HG03139 (cell line): ENCODE measurements around the gene TRAF7.
"Not testable (repeated sequence)": the region's sequence is repeated elsewhere in the genome, so short reads cannot be mapped to it uniquely, and the experiment has no call there.

ENCODE experiments used
- ATAC-seq: cut with Tn5 transposase; IDR thresholded peaks from one replicate; pipeline ENCODE4 v1.9.1; 2021; ENCODE audit not compliant: unreplicated experiment

Gene TRAF7

GRCh38 chr16:2198283-2198682 is 42.7 kb downstream of the TRAF7 start:
- ATAC-seq = no peak

GRCh38 chr16:2199095-2199494 is 43.5 kb downstream of the TRAF7 start:
- ATAC-seq = no peak

- no peak for ATAC-seq
Observed at GRCh38 chr16:2199621-2200139, 44.1 kb downstream of the TRAF7 start.

GRCh38 chr16:2200313-2200712 is 44.7 kb downstream of the TRAF7 start:
- ATAC-seq = no peak

GRCh38 chr16:2203119-2203688 is 47.6 kb downstream of the TRAF7 start:
- not testable (repeated sequence) for ATAC-seq

GRCh38 chr16:2204416-2205103 is 49.0 kb downstream of the TRAF7 start:
- no peak for ATAC-seq

- ATAC-seq = peak; percentile 74
Observed at GRCh38 chr16:2205104-2205966, 49.8 kb downstream of the TRAF7 start, which contains the start of gene MLST8. TSS of gene MLST8 (plus strand) at chr16:2205454. CDS start at chr16:2206086, 632 bp downstream.

GRCh38 chr16:2205967-2206313 is 50.4 kb downstream of the TRAF7 start:
- no peak for ATAC-seq

- no peak for ATAC-seq
Observed at GRCh38 chr16:2206420-2206779, 50.8 kb downstream of the TRAF7 start.

- ATAC-seq = no peak
Observed at GRCh38 chr16:2206780-2207433, 51.3 kb downstream of the TRAF7 start.

- no peak for ATAC-seq
Observed at GRCh38 chr16:2207872-2208271, 52.3 kb downstream of the TRAF7 start.

- no peak for ATAC-seq
Observed at GRCh38 chr16:2208308-2208707, 52.7 kb downstream of the TRAF7 start.

- ATAC-seq = no peak
Observed at GRCh38 chr16:2208772-2209171, 53.2 kb downstream of the TRAF7 start.

GRCh38 chr16:2209258-2210008 is 53.9 kb downstream of the TRAF7 start:
- no peak for ATAC-seq

- ATAC-seq = no peak
Observed at GRCh38 chr16:2210009-2210332, 54.4 kb downstream of the TRAF7 start.

- no peak for ATAC-seq
Observed at GRCh38 chr16:2210386-2211365, 55.1 kb downstream of the TRAF7 start, which contains the start of gene BRICD5. TSS of gene BRICD5 (minus strand) at chr16:2210863. CDS start at chr16:2210833, 30 bp downstream.

GRCh38 chr16:2211923-2212347 is 56.4 kb downstream of the TRAF7 start:
- ATAC-seq = no peak

- ATAC-seq = no peak
Observed at GRCh38 chr16:2212362-2213324, 57.1 kb downstream of the TRAF7 start.
